Measurements from ENCODE around the gene THAP8. TPM values are rescaled to one million over a fixed set of nuclear protein-coding genes. Genes with fewer than 3 reads are reported as not detected.
"Not testable (repeated sequence)": the region's sequence is repeated elsewhere in the genome, so short reads cannot be mapped to it uniquely, and the experiment has no call there.

THAP8 gene
- polyA plus RNA-seq, 3 donors, result 9.0 to 14.8 (median 13.9) TPM

DNA sequence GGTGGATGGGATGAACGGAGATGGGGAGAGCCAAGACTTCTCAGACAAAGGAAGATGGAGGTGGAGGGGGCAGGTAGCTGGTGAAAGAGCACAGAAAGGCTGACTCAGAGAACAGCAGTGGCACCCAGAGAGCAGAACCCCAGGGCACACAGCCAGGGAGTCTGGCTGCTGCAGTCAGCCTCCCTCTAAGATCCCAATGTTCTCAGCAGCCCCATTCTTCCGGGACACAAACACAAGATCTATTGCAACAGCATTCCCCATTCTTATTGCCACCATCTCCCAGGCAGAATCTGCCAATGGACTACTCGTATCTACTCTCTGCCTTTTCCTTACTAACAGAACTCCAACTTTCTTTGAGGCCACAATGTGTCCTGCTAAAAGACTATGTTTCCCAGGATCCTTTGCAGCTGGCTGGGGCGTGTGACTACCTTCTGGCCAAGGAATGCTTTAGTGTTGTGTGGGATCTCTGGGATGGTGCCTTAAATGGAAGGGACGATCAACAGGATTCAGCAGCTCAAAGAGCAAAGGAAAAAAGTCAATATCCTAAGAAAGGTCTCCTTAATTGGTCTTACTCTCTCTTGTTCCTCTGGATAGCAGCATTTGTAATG lies 7.5 kb downstream of the THAP8 start:
- no peak for DNase-seq (ENCODE audit: extremely low read depth in 1 of 11, low read depth in 9 of 11, low spot score in 4 of 11)

DNA sequence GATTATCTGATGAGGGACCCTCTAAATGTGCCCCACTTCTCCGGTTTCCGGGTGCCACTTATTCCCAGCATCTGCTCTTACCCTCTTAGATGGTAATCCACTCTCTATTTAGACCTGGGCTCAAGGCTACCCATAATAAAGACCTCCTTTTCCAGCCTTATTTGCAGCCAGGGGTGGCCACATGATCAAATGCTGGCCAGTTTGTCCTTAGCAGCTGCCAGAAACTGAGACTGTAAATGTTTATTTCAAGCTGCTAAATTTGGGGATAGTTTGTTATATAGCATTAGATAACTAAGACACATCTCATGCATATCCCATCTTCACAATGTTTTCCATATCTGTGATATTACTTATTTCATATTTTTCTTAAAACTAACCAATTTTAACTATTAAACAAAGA lies 10.1 kb downstream of the THAP8 start:
- DNase-seq (ENCODE audit: extremely low read depth in 1 of 11, low read depth in 9 of 11, low spot score in 4 of 11), result no peak

DNA sequence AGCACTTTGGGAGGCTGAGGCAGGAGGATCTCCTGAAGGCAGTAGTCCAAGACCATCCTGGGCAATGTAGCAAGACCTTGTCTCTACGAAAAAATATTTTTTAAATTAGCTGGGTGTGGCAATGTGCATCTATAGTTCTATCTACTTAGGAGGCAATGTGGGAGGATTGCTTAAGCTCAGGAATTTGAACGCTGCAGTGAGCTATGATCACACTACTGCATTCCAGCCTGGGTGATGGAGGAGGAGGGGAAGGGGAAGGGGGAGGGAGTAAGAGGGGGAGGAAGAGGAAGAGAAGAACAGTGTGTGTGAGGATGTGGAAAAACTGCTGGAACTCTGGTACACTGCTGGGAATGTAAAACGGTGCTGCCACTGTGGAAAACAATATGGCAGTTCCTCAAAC lies 12.3 kb downstream of the THAP8 start:
- peak in 4 of 11 donors; percentile 43 to 69 (median 54) for DNase-seq (ENCODE audit: extremely low read depth in 1 of 11, low read depth in 9 of 11, low spot score in 4 of 11)

DNA sequence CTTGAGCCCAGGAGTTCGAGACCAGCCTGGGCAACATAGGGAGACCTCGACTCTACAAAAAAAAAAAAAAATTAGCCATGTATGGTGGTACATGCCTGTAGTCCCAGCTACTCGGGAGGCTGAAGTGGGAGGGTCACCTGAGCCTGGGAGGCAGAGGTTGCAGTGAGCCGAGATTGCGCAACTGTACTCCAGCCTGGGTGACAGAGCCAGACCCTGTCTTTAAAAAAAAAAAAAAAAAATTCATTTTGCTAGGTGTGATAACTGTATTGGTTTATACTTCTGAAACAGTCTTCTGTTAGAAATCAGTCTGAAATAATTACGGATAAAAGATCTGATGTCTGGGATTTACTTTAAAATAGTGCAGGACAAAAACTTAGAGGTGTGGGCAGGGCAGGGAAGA lies 13.0 kb downstream of the THAP8 start:
- not testable (repeated sequence) for DNase-seq (ENCODE audit: extremely low read depth in 1 of 11, low read depth in 9 of 11, low spot score in 4 of 11)

DNA sequence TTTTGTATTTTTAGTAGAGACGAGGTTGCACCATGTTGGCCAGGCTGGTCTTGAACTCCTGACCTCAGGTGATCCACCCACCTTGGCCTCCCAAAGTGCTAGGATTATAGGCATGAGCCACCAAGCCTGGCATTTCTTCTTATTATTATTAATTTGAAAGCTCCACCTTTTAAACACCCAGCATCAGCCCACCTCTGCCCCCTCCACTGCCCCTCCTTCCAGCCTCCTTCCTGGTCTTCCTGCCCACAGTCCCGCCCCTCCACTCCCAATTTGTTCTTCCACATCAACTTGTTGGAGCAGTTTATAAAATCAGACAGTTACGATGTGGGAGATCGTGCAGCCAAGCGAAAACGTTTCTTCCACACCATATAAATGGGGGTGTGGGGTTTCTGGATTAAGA lies 13.6 kb downstream of the THAP8 start:
- no peak for DNase-seq (ENCODE audit: extremely low read depth in 1 of 11, low read depth in 9 of 11, low spot score in 4 of 11)

DNA sequence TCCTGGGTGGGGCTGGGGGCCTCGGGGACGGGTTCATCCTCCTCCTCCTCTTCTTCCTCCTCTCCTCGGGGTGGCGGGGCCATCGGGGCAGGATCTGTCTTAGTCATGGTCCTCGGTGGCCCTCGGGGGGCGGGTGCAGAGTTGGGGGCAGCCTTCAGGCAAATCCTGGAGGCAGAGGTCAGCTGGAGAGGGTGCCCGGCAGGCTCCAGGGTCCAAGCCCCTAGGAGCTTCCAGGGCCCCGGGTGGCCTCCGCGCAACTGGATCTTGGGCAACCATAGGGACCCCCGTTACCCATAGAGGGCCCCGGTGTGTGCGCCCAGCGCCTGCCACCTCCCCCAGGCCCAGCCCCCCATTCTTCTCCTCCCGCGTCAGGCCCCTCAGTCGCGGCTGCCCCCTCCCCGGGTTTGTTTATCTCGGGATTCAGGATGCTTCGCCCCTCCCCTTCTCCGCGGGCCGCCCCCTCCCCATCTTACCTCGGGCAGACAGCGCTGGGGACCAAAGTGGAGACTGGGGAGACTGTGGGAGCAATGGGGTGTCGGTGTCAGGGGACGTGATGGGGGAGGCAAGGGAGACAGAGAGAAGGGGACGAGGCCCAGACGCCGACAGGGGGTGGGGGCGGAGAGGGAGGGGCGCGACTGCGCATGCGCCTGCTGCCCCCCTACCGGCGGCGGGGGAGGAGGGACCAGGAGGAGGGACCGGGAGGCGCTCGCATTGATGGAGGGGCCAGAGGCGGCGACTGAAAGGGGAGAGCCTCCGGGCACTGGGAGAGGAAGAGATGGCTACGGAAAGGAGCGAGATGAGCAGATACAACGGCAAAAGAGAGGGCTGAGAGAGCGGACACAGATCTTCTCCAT lies 21.6 kb downstream of the THAP8 start, which contains the start of gene CLIP3:
TSS of gene CLIP3 (minus strand) at position 623 of the 854 bp plus-strand sequence. CDS start at position 107, 516 bp downstream.
- peak in 4 of 11 donors; percentile 59 to 68 (median 62) for DNase-seq (ENCODE audit: extremely low read depth in 1 of 11, low read depth in 9 of 11, low spot score in 4 of 11)

DNA sequence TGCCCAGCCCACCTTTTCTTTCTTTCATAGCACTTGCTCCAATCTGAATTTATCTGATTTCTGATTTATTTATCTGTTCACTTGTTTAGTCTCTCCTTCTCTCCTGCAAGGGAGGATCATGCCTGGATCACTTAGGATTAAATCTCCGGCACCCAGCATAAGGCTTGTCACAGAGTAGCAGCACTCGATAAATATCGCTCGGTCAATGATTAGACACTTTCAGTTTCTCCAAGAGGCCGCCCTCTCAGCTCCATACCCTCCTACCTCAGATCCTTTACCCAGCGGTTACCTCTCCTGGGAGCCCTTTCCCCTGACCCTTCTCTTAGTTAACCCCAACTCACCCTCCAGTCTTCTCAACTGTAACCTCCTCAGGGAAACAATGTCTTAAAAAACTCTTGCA lies 22.8 kb downstream of the THAP8 start:
- DNase-seq (ENCODE audit: extremely low read depth in 1 of 11, low read depth in 9 of 11, low spot score in 4 of 11), result no peak

DNA sequence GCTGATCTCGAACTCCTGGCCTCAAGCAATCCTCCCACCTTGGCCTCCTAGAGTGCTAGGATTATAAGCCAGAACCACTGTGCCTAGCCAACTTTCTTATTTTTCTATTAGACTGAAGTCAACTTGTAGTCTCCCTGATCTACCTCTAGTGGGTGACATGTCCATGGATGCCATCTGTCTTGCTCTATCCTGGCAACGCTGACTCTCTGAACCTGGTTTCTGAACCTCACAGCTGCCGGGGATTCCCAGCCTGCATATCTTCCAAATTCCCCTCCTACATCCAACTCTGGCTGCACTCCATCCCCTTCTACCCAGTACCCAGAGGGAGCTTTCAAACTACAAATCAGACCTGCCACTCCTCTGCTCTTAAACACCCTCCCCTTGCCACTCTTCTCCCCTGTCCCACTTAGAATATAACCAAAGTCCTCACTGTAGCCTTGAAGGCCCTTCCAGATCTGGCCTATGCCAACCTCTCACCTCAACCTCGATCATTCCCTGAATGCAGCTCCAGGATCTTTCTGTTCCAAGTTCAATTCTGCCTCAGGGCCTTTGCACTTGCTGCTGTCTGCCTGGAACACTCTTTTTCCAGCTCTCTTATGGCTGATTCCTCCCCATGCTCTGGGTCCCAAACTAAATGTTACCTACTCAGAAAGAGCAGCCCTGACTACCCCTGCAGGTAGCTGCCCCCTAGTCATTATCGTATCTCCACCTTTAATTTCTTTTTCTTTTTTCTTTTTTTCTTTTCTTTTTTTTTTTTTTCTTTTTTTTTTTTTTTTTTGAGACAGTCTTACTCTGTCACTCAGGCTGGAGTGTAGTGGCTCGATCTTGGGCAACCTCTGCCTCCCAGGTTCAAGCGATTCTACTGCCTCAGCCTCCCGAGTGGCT lies 23.6 kb downstream of the THAP8 start:
- no peak for DNase-seq (ENCODE audit: extremely low read depth in 1 of 11, low read depth in 9 of 11, low spot score in 4 of 11)

DNA sequence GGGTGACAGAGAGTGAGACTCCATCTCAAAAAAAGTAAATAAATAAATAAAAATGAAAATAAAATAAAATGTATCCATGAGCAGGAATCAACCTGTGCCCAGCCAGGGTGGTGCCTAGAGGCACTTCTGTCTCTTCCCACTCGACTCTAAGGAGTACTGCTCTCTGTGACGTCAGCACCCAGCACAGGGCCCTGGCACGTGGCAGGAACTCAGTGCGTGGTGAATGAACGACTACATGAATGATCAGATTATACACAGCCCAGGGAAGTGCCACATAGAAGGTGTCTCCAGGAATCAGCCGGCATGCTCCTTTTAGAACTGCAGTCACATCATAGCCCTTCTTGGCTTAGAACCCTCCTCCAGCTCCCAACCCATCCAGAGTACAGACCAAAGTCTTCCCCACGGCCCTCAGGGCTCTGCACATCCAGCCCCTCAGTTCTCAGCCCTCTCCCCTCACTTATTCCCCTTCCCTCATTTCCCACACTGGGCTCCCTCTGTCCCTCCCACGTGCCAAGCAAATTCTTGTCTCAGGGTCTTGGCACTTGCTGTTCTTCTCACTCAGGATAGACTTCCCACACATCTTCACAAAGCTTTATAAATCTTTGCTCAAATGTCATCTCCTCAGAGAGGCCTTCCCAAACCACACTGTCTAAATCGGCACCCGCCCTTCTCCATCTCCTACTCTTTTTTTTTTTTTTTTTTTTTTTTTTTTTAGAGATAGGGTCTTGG lies 25.6 kb downstream of the THAP8 start:
- DNase-seq (ENCODE audit: extremely low read depth in 1 of 11, low read depth in 9 of 11, low spot score in 4 of 11), result no peak

DNA sequence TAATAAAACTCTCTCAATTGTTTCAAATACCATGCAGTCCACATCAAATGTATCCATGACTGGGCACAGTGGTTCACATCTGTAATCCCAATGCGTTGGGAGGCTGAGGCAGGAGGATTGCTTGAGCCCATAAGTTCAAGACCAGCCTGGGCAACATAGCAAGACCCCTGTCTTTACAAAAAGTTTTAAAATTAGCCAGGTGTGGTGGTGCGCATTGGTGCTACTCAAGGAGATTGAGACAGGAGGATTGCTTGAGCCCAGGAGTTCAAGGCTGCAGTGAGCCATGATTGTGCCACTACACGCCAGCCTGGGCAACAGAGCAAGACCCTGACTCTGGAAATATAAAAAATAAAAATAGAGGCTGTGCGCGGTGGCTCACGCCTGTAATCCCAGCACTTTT lies 26.4 kb downstream of the THAP8 start:
- DNase-seq (ENCODE audit: extremely low read depth in 1 of 11, low read depth in 9 of 11, low spot score in 4 of 11), result no peak

DNA sequence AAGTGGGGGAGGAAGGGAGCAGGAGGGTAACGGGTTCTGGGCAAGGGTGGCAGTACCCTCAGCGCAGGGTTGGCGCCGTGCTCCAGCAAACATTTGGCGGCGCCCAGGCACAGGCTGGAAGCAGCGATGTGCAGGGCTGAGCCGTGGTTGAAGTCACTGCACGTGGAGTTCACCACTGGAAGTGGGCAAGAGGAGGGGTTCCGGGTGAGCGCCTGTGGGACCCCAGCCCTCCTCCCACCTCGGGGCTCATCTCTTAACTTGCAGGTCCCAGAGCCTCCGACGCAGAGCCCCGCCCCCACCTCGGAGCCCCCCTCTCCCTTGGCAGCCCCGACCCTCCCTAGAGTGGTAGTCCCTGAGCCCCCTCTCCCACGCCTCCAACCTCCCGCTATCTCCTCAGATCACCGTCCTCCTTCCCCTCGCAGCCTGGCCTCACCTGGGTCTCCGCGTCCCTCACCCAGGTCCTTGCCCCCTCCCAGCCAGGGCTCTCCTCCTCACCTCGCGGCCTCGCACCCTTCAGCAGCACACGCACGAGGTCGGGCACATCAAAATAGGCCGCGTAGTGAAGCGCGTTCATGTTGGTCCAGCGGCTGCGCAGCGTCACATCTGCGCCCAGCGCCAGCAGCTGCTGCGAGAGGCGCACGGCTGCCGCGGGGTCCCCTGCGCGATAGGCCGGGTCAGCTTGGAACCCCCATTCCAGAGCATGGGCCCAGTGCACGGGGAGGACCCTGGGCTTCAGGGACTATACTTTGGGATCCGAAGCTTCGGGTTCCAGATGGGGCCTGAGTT lies 27.8 kb downstream of the THAP8 start:
- DNase-seq (ENCODE audit: extremely low read depth in 1 of 11, low read depth in 9 of 11, low spot score in 4 of 11), result no peak

DNA sequence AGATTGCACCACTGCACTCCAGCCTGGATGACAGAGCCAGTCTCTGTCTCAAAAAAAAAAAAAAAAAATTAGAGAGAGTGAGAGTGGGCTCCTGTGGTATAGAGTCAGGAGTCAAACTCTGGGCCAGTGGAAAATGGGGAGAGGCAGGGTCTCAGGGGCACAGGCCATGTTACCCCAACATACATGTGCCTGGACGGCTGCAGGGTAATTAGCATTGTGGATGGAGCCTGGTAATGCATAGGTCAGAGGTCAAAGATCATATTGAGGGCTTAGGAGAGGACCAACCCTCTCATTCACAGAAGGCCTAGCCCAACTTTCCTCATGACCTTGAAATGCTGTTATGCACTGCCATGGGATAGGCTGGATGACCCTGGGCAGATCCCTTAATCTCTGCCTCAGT lies 28.5 kb downstream of the THAP8 start:
- DNase-seq (ENCODE audit: extremely low read depth in 1 of 11, low read depth in 9 of 11, low spot score in 4 of 11), result no peak

DNA sequence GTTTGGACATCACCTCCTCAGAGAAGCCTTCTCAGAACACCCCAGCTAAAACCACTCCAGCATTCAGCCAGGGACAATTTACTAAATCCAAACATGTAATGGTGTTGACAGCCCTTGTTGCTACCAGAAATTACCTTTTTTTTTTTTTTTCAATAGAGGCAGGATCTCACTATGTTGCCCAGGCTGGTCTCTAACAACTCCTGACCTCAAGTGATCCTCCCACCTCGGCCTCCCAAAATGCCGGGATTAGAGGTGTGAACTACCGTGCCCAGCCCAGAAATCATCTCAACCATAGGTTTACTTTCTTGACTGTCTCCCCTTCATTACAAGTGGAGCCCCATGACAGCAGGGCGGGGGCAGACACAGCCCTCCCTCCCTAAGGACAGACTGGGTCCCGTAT lies 30.7 kb downstream of the THAP8 start:
- DNase-seq (ENCODE audit: extremely low read depth in 1 of 11, low read depth in 9 of 11, low spot score in 4 of 11), result no peak

DNA sequence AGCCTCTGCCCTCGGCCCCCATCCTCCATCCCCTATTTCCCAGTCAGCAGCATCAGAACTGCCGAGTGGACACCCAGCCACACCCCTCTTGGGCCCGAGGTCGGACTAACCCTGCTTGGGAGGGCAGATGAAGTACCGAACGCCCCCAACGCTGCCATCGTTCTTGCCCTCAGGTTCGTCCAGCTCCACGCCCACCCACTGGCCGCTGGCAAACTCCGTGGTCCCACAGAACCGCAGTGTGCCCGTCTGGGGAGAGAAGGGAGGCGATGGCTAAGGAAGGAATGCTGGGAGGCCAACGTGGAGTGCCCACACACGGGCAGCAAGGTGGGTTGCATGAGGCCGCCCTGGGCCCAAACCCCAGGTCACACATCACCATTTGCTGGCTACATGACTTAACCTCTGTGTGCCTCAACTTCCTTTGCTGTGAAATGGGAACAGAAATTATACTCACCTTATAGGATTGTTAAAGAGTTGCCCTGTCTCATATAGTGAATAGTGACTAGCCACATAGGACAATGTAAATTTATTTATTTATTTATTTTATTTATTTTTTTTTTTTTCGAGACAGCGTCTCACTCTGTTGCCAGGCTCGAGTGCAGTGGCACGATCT lies 34.9 kb downstream of the THAP8 start:
- DNase-seq (ENCODE audit: extremely low read depth in 1 of 11, low read depth in 9 of 11, low spot score in 4 of 11), result no peak

DNA sequence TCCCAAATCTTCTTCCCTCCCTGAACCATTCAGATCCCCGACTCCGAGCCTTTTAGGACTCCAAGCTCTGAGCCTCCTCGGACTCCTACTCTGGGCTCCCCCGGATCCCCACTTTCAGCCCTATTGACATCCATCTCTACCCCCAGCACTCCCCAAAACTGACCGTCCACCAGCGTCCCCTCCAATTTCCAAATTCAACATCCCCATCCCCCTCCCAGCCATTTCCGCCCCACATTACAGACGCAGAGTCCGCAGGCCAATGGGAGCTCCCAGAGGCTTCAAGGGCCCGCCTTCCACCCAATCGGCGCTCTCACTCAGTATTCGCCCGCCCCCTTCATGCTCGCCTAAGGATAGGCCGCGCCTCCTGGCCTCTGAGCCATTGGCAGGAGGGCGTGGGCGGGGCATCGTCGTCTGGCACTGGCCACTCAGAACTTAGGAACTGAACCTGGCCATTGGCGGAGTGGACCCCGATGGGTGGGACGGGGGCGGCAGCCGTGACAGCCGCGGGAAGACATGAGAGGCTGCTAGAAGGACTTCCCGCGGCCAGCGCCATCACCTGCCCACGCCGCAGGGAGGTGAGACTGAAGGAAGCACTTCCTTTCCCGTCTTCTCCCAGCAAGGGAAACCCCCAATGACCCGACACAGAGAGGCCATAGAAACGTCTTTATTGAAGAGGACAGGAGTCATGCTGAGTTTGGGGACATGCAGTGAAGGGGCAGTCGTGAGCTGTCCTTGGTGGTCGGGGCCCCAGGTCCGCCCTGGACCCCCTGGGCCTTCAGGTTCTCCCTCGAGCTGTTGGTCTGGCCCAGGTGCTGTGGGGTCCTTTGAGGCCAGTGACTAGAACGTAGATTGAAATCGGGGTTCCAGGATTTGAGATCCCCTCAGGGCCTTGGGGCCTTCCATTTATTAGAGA lies 39.8 kb downstream of the THAP8 start, which contains the start of gene ALKBH6:
TSS of gene ALKBH6 (minus strand) at position 202 of the 913 bp plus-strand sequence. CDS start 816 bp downstream, outside the sequence.
- DNase-seq (ENCODE audit: extremely low read depth in 1 of 11, low read depth in 9 of 11, low spot score in 4 of 11), result peak; percentile 92 to 99 (median 98)

DNA sequence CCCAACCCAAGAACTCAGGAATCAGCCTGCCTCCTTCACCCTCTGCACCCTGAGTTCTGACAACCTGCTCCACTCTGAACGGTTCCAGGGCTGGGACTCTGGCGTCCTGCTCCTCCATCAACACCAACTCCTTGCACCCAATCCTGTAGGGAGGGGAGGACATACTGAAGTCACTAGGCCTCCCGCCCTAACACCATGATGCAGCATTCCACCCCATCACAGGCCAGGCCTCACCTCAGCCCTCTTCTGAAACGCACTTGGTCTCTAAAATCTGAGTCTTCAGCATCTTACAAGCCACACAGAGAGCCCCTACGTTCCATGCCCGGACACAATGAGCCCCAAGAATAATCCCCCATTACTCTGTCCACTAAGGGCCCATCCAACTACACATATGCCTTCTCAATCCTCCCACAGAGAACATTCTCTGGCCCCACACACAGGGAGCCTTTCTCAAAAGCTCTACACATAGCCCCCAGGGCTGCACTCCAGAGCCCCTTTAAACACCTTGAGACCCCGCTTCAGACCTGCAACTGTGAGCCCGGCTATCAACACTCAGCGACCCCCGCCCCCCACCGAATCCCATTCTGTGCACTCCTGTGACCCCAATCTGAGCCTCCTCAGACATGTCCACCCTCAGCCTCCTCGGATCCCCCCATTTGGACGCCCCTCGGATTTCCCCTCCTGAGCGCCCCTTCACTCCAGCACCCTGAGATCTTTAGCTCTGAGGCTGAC lies 40.6 kb downstream of the THAP8 start:
- DNase-seq (ENCODE audit: extremely low read depth in 1 of 11, low read depth in 9 of 11, low spot score in 4 of 11), result no peak

Measured in renal cortex interstitium (tissue), 11 donors.